Small intestine (tissue), 7 donors: ENCODE measurements around the gene DNAH8. TPM values are rescaled to one million over a fixed set of nuclear protein-coding genes. Genes with fewer than 3 reads are reported as not detected.

ENCODE experiments used
- DNase-seq, 2 donors: peaks; one replicate each; pipeline versions ENCODE4 v3.0.0 to v3.0.0-alpha.2; 2013
- FAIRE-seq: peaks from 2 replicates; lab custom pipeline; 2012; peaks lifted over from hg19 to GRCh38; lab: Jason Lieb, UNC
- H3K27ac ChIP-seq, 3 donors: one replicate each; pipeline ENCODE4 v1.5.1; 2013; ENCODE audit warnings: low read length in 2 of 3, mild to moderate bottlenecking in 2 of 3, control low read depth in 1 of 3, inconsistent platforms in 1 of 3, low read depth in 1 of 3, moderate library complexity in 1 of 3
- H3K27me3 ChIP-seq, 3 donors: one replicate each; pipeline ENCODE4 v1.6.1; 2013; ENCODE audit warnings: low read length in 3 of 3, inconsistent platforms in 1 of 3; ENCODE audit not compliant: control insufficient read depth in 3 of 3, insufficient read depth in 3 of 3
- H3K36me3 ChIP-seq, 3 donors: one replicate each; pipeline ENCODE4 v1.6.1; 2013; ENCODE audit warnings: low read length in 3 of 3, inconsistent platforms in 1 of 3, low read depth in 1 of 3, mild to moderate bottlenecking in 1 of 3, moderate library complexity in 1 of 3; ENCODE audit not compliant: control insufficient read depth in 3 of 3, insufficient read depth in 2 of 3
- H3K4me1 ChIP-seq, 3 donors: one replicate each; pipeline ENCODE4 v1.6.1; 2013; ENCODE audit warnings: low read length in 2 of 3, inconsistent platforms in 1 of 3, low read depth in 1 of 3, mild to moderate bottlenecking in 1 of 3, moderate library complexity in 1 of 3; ENCODE audit not compliant: control insufficient read depth in 3 of 3, insufficient read depth in 2 of 3
- H3K4me3 ChIP-seq, 3 donors: one replicate each; pipeline ENCODE4 v1.5.1; 2013; ENCODE audit warnings: low read length in 3 of 3, control low read depth in 1 of 3, inconsistent platforms in 1 of 3, low read depth in 1 of 3, mild to moderate bottlenecking in 1 of 3, moderate library complexity in 1 of 3
- H3K9me3 ChIP-seq, 2 donors: one replicate each; pipeline ENCODE4 v1.6.1; 2013; ENCODE audit warnings: low read depth in 1 of 2, low read length in 1 of 2; ENCODE audit not compliant: control insufficient read depth in 2 of 2, insufficient read depth in 1 of 2
- WGBS, 3 donors: extraction: QIAGEN DNeasy Blood & Tissue Kit; methylation state at CpG; one replicate each; pipeline ENCODE4 v1.1.7; 2013; 5-methylcytosine and 5-hydroxymethylcytosine counted together
- polyA plus RNA-seq, 4 donors: library from polyadenylated mRNA; stranded (reverse) in 3 of 4; unstranded in 1 of 4; fragments of 200-250 nt in 3 of 4; fragments of 120-200 nt in 1 of 4; gene quantifications; one replicate each; pipeline versions ENCODE4 v1.2.1 to v1.2.3, GENCODE V29; 2013
- donor health status: healthy with polysubstance abuse.
- donor health status: control.
- donor health status: control.
- donor health status: Bipolar disorder and iron deficiency.
- donor health status: healthy.

DNAH8 gene
- polyA plus RNA-seq, 4 donors: under 0.01 to 0.01 (median 0.01) TPM; not detected in 1

DNA sequence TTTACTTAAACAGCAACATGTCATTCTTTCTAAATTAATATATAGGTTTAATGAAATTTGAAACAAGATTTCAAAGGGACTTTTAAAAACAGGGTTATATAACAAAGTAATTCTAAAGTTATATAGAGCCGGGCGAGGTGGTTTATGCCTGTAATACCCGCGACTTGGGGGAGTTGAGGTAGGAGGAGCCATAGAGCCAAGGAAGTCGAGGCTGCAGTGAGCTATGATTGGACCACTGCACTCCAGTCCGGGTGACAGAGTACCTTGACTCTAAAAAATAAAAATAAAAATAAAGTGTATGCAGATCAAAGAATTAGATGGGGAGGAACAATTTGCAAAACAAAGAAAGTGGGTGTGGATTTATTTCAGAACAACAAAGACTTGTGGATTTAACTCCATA is 182.4 kb downstream of the DNAH8 start:
- Histone ChIP-seq H3K4me1 (no peaks in the 10 kb centered on the region), H3K9me3 (no peaks in the 10 kb centered on the region), H3K27me3 (peaks cover 0 to 2% (median 0%) of the 10 kb centered on the region in 3 donors), H3K36me3 (no peaks in the 10 kb centered on the region), H3K27ac (no peak overlapping the region), H3K4me3 (no peak overlapping the region)
- no peak for FAIRE-seq
- 84 to 85% (median 85%) methylated on average over 6 of the region's 6 CpGs for WGBS, 3 donors
- DNase-seq: no peak

DNA sequence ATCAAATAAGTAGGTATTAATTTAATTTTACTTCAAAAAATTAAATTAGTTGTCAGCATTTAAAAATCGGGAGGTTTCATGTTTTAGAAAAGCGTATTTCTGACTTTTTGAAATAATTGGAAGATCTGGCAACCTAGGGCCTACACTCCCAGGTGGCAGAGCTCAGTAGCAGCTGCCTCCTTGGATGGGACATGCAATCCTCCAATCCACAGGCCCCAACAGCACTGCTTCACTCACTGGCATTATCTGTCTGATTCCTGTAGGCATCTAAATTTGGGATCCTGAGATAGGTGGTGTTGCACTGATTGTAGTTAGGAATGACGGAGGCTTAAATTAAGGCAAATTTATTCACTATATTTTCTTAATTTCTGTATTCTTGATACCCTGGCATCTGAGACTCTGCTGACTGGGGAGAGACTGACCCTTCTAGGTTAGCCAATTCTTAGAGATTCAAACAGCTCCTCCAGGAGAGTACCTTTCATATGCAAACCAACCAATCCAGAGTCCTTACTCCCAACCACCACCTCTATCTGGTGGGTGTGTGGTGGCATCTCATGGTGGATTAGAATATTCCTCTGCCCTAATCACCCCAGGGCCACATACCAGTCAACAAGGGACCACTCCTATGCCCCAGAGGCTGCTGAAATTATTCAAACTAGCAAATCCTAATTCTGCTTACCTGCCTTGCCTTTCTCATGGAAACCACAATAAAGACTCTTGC is 186.9 kb downstream of the DNAH8 start:
- DNase-seq (no peak), FAIRE-seq (no peak)
- H3K4me3 ChIP-seq: no peak overlapping the region
- H3K36me3 ChIP-seq: no peaks in the 10 kb centered on the region
- H3K27me3 ChIP-seq: peaks cover 0 to 2% (median 0%) of the 10 kb centered on the region in 3 donors
- no peaks in the 10 kb centered on the region for H3K4me1 ChIP-seq
- WGBS, 3 donors: 93 to 97% (median 96%) methylated on average over 3 of the region's 3 CpGs
- no peak overlapping the region for H3K27ac ChIP-seq
- no peaks in the 10 kb centered on the region for H3K9me3 ChIP-seq

DNA sequence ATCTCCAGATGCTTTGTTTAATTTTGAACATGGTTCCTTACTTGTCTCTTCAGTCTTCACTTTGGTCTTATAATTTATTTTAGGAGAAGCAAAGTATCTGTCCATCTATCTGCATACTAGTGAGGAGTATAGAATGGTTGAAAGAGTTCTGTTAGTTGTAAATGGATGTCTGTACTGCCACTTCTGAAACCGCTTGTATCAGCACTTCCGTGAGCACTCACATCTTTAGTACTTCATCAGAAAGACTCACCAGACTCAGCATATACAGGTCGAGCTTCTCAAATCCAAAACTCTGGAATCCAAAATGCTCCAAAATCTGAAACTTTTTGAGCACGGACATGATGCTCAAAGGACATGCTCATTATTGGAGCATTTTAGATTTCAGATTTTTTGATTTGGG is 191.5 kb downstream of the DNAH8 start:
- WGBS, 3 donors: 88 to 90% (median 90%) methylated on average over 4 of the region's 4 CpGs
- no peak for FAIRE-seq
- no peaks in the 10 kb centered on the region for H3K9me3 ChIP-seq

GRCh38 chr6:38907264-38907663 is 192.2 kb downstream of the DNAH8 start:
- no peak overlapping the region for H3K27ac ChIP-seq
- H3K4me3 ChIP-seq: no peak overlapping the region
- no peaks in the 10 kb centered on the region for H3K9me3 ChIP-seq
- no peaks in the 10 kb centered on the region for H3K27me3 ChIP-seq
- peaks cover 0 to 12% (median 4%) of the 10 kb centered on the region in 3 donors for H3K4me1 ChIP-seq
- FAIRE-seq: no peak
- no peaks in the 10 kb centered on the region for H3K36me3 ChIP-seq
- DNase-seq: peak in 1 of 2 donors; percentile 44

More for the DNA sequence above, 191.5 kb downstream of the DNAH8 start:
- Histone ChIP-seq H3K27me3 (peaks cover 0 to 2% (median 0%) of the 10 kb centered on the region in 3 donors), H3K36me3 (no peaks in the 10 kb centered on the region), H3K4me1 (peaks cover 0 to 12% (median 4%) of the 10 kb centered on the region in 3 donors), H3K27ac (no peak overlapping the region), H3K4me3 (no peak overlapping the region)
- DNase-seq: no peak

DNA sequence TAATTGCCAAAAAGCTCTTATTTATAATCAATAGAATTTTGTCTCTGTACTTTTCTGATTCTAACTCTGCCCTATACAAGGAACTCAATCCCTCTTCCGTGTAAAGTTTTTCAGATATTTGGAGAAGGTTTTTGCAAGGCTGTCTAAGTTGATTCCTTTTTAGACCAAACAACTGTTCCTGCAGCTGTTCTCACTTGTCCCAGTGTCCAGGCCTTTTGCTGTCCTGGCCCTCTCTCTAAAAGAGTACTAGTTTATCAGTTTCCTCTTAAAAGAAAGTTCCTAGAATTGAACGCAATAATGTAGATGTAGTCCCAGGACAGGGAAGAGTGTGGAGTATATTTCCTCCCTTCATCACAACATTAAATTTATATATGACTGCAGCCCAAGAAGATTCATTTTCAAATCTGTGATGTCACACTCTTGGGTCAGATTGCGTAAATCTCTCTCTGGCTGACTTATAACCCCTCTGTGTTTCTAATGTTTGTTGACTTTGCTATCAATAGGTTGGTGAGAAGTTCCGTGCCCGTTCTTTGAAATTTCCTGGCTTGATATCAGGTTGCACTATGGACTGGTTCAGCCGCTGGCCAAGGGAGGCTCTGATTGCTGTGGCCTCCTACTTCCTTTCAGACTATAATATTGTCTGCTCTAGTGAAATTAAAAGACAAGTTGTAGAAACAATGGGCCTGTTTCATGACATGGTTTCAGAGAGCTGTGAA is 194.1 kb downstream of the DNAH8 start:
- H3K27ac ChIP-seq: peak overlapping the region in 1 of 3 donors; percentile 62
- FAIRE-seq: no peak
- no peak overlapping the region for H3K4me3 ChIP-seq
- H3K9me3 ChIP-seq: no peaks in the 10 kb centered on the region
- H3K27me3 ChIP-seq: no peaks in the 10 kb centered on the region
- peak; percentile 85 to 94 for DNase-seq
- WGBS, 3 donors: 26 to 51% (median 42%) methylated on average over 6 of the region's 6 CpGs
- H3K36me3 ChIP-seq: no peaks in the 10 kb centered on the region
- H3K4me1 ChIP-seq: peaks cover 0 to 12% (median 4%) of the 10 kb centered on the region in 3 donors

DNA sequence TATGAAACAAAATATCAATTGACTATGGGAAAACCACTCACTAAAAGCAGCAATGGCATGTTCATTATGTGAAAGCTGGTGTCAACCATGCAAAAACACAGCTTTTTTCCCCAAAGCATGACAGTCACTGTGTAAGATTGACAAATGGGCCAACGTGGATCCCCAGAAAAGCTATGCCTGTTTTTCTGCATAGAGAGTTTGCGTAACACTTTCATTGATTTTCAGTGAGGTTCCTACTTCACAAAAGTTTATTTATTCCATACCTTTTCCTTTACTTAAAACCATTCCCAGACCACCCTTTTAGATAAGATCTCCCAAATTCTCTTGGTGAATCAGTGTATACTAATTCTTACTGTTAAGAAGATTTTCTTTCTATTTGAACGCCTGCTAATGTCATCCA is 195.1 kb downstream of the DNAH8 start:
- 59 to 82% (median 81%) methylated on average over 3 of the region's 3 CpGs for WGBS, 3 donors
- Histone ChIP-seq H3K9me3 (no peaks in the 10 kb centered on the region), H3K27me3 (no peaks in the 10 kb centered on the region), H3K27ac (peak overlapping the region in 1 of 3 donors; percentile 5), H3K36me3 (no peaks in the 10 kb centered on the region), H3K4me1 (peaks cover 0 to 12% (median 4%) of the 10 kb centered on the region in 3 donors), H3K4me3 (no peak overlapping the region)
- DNase-seq (no peak), FAIRE-seq (peak; percentile 59)

DNA sequence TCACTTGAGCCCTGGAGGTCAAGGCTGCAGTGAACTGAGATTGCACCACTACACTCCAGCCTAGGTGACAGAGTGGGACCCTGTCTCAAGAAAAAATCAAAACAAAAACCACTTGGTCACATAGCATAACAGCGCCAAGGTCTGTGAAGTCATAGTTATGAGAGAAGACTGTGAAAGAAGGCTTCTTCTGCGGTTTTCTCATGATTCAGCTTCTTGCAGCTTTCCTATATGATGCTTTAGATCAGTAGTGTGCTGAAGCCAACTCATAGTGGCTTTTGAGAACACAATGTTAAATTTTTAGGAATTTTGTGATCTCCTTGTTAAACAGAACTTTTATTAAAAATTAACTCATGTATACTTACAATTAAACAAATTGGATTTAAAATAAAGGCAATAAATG is 197.3 kb downstream of the DNAH8 start:
- H3K9me3 ChIP-seq: no peaks in the 10 kb centered on the region
- WGBS, 3 donors: 93 to 96% (median 94%) methylated on average over 2 of the region's 2 CpGs
- no peaks in the 10 kb centered on the region for H3K27me3 ChIP-seq
- H3K27ac ChIP-seq: no peak overlapping the region
- DNase-seq (no peak), FAIRE-seq (no peak)
- no peaks in the 10 kb centered on the region for H3K36me3 ChIP-seq
- H3K4me1 ChIP-seq: peaks cover 0 to 12% (median 4%) of the 10 kb centered on the region in 3 donors
- no peak overlapping the region for H3K4me3 ChIP-seq

- WGBS, 3 donors: 93 to 97% (median 95%) methylated on average over 2 of the region's 2 CpGs
- Histone ChIP-seq H3K27me3 (no peaks in the 10 kb centered on the region), H3K36me3 (no peaks in the 10 kb centered on the region), H3K9me3 (no peaks in the 10 kb centered on the region), H3K4me3 (no peak overlapping the region), H3K27ac (no peak overlapping the region), H3K4me1 (no peaks in the 10 kb centered on the region)
- DNase-seq: no peak
- FAIRE-seq: no peak
These were observed 200.3 kb downstream of the DNAH8 start for GRCh38 chr6:38915205-38915925.
